K562 (cell line): Measurements from ENCODE around the gene SCYL1. TPM values are rescaled to one million over a fixed set of nuclear protein-coding genes. Genes with fewer than 3 reads are reported as not detected.

ENCODE experiments used
- BHLHE40 ChIP-seq: IDR thresholded peaks from 2 replicates; pipeline ENCODE4 v1.6.1; 2011; ENCODE audit warnings: low read length, improper control_type of control experiment
- BRD4 ChIP-seq: fragments of 200-600 bp; sonication (generic); IDR thresholded peaks from 2 replicates; pipeline ENCODE4 v1.6.1; 2017; ENCODE audit warnings: inconsistent platforms
- CBX5 ChIP-seq: IDR thresholded peaks from 2 replicates; pipeline ENCODE4 v1.6.1; 2014; ENCODE audit warnings: low read depth, borderline replicate concordance
- HNRNPK ChIP-seq: fragments of 200-400 bp; formaldehyde crosslinking; IDR thresholded peaks from one replicate; pipeline ENCODE4 v1.6.1; 2018; ENCODE audit warnings: mild to moderate bottlenecking, low read depth, low read length; ENCODE audit not compliant: poor library complexity, severe bottlenecking
- HOXB6 ChIP-seq: fragments of 250-450 bp; sonication (Bioruptor Pico); IDR thresholded peaks from 2 replicates; pipeline ENCODE4 v1.5.1; 2022; ENCODE audit warnings: mild to moderate bottlenecking, borderline replicate concordance
- MEIS2 ChIP-seq: fragments of 450-650 bp; IDR thresholded peaks from 2 replicates; pipeline ENCODE4 v1.6.1; 2014; ENCODE audit warnings: mild to moderate bottlenecking; ENCODE audit not compliant: partially characterized antibody
- NR2F6 ChIP-seq: fragments of 450-650 bp; formaldehyde crosslinking; IDR thresholded peaks from 2 replicates; pipeline ENCODE4 v1.4.0; 2020; ENCODE audit warnings: mild to moderate bottlenecking
- PCBP2 ChIP-seq: fragments of 200-400 bp; formaldehyde crosslinking; IDR thresholded peaks from 2 replicates; pipeline ENCODE4 v1.6.1; 2018; ENCODE audit warnings: low read length, low read depth, mild to moderate bottlenecking, moderate library complexity; ENCODE audit not compliant: poor library complexity, severe bottlenecking
- PURB ChIP-seq: sonication (generic); formaldehyde crosslinking; IDR thresholded peaks from 2 replicates; pipeline ENCODE4 v1.9.0; 2021; ENCODE audit warnings: low read depth, mild to moderate bottlenecking, missing genetic modification reagents
- SMAD3 ChIP-seq: fragments of 450-650 bp; formaldehyde crosslinking; conservative IDR thresholded peaks from 2 replicates; pipeline ENCODE4 v1.4.0; 2020; ENCODE audit warnings: mild to moderate bottlenecking
- ZNF146 ChIP-seq: IDR thresholded peaks from one replicate; pipeline ENCODE4 v1.6.1; 2018; ENCODE audit warnings: missing compliant biosample characterization; ENCODE audit not compliant: unreplicated experiment
- ZNF197 ChIP-seq: fragments of 200-800 bp; sonication (Bioruptor generic); IDR thresholded peaks from 2 replicates; pipeline ENCODE4 v1.6.1; 2016; ENCODE audit warnings: low read depth, missing genetic modification characterization, missing compliant biosample characterization
- ZNF41 ChIP-seq: fragments of 250-450 bp; sonication (Bioruptor Pico); conservative IDR thresholded peaks from 2 replicates; pipeline ENCODE4 v1.4.0; 2020; ENCODE audit warnings: mild to moderate bottlenecking
- ZNF444 ChIP-seq: fragments of 250-450 bp; sonication (Bioruptor Pico); IDR thresholded peaks from 2 replicates; pipeline ENCODE4 v1.4.0; 2020; ENCODE audit warnings: mild to moderate bottlenecking, moderate library complexity
- polyA plus RNA-seq, 8 experiments: library from polyadenylated mRNA; depleted of rRNA in 4 of 8; stranded (reverse) in 5 of 8; unstranded in 3 of 8; fragments of >200 nt; fragmentation: Nextera tagmentation in 2 of 8; fragmentation: Illumina TruSeq in 1 of 8; extraction: Ambion mirVana in 2 of 8; extraction: Trizol in 1 of 8; gene quantifications; 2 replicates each; pipeline versions ENCODE4 v1.2.1 to v1.2.3, GENCODE V29; 2011 to 2014; ENCODE audit warnings: inconsistent platforms in 1 of 8, missing spikeins in 1 of 8
- total RNA-seq, 7 experiments: library from RNA; depleted of rRNA in 6 of 7; stranded (reverse); fragments of >200 nt in 6 of 7; fragmentation: Illumina TruSeq in 2 of 7; extraction: Trizol in 2 of 7; gene quantifications; 2 replicates each; pipeline versions ENCODE4 v1.2.1 to v1.2.3, GENCODE V29; 2011 to 2021; ENCODE audit warnings: low replicate concordance in 1 of 7
- TF ChIP-seq, protein P1 (sequence below): fragments of 450-650 bp; formaldehyde crosslinking; IDR thresholded peaks from 2 replicates; pipeline ENCODE4 v1.4.0; 2022; ENCODE audit warnings: missing genetic modification characterization
- TF ChIP-seq, protein P2 (sequence below): fragments of 250-450 bp; sonication (Bioruptor Pico); IDR thresholded peaks from 2 replicates; pipeline ENCODE4 v1.4.0; 2020
- TF ChIP-seq, protein P3 (sequence below): fragments of 450-650 bp; formaldehyde crosslinking; IDR thresholded peaks from 2 replicates; pipeline ENCODE4 v1.4.0; 2022; ENCODE audit warnings: mild to moderate bottlenecking, moderate library complexity
- TF ChIP-seq, protein P4 (sequence below): sonication (generic); formaldehyde crosslinking; IDR thresholded peaks from 2 replicates; pipeline ENCODE4 v1.8.1; 2023; ENCODE audit warnings: mild to moderate bottlenecking, missing genetic modification reagents, moderate library complexity

The SCYL1 gene
- total and polyA plus RNA-seq, 9 of the 15 experiments (the other 6 are each of a cell fraction or from before 2014, with no cell fraction given), result 1.9 to 145 (median 57.6) TPM

DNA sequence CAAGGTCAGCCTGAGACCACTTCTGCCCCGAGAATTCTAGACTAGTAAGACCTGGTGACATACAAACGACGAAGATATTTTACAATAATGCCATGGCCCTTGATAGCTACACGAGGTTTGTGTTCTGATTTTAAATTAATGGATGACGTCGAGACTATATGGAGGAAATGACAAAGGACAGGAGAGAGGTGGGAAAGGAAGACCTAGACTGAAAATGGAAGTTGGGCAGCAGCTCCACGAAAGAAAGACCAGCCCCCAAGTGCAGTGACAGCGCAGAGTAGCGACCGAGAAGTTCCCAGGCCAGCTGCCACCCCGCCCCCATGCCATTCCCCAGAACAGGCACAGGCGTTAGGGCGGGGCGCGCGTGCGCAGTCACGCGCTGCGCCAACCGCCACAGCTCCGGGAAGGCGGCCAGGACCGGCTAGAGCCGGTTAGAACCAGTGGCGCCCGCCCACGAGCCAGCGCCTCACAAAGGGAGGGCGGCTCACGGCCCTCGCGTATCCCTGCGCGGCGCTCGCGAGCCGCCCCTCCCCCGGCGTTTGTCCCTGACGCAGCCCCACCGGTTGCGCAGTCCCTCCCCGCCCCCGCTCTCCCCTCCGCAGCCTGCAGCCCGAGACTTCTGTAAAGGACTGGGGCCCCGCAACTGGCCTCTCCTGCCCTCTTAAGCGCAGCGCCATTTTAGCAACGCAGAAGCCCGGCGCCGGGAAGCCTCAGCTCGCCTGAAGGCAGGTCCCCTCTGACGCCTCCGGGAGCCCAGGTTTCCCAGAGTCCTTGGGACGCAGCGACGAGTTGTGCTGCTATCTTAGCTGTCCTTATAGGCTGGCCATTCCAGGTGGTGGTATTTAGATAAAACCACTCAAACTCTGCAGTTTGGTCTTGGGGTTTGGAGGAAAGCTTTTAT lies 27.5 kb upstream of the SCYL1 start (continued):
- TF ChIP-seq PURB (CRISPR knock-in tag) (no peak), BHLHE40 (peak; percentile 98), CBX5 (no peak), HOXB6 (CRISPR knock-in tag) (no peak), MEIS2 (peak; percentile 86), ZNF146 (CRISPR knock-in tag) (no peak), ZNF444 (CRISPR knock-in tag) (no peak), NR2F6 (CRISPR knock-in tag) (no peak), SMAD3 (CRISPR knock-in tag) (no peak), ZNF197 (CRISPR knock-in tag) (no peak), ZNF41 (CRISPR knock-in tag) (peak; percentile 52), BRD4 (peak; percentile 69), PCBP2 (no peak), HNRNPK (peak; percentile 50)
- TF ChIP-seq, protein P1, sequence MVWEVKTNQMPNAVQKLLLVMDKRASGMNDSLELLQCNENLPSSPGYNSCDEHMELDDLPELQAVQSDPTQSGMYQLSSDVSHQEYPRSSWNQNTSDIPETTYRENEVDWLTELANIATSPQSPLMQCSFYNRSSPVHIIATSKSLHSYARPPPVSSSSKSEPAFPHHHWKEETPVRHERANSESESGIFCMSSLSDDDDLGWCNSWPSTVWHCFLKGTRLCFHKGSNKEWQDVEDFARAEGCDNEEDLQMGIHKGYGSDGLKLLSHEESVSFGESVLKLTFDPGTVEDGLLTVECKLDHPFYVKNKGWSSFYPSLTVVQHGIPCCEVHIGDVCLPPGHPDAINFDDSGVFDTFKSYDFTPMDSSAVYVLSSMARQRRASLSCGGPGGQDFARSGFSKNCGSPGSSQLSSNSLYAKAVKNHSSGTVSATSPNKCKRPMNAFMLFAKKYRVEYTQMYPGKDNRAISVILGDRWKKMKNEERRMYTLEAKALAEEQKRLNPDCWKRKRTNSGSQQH (CRISPR knock-in tag), result no peak
- TF ChIP-seq, protein P2, sequence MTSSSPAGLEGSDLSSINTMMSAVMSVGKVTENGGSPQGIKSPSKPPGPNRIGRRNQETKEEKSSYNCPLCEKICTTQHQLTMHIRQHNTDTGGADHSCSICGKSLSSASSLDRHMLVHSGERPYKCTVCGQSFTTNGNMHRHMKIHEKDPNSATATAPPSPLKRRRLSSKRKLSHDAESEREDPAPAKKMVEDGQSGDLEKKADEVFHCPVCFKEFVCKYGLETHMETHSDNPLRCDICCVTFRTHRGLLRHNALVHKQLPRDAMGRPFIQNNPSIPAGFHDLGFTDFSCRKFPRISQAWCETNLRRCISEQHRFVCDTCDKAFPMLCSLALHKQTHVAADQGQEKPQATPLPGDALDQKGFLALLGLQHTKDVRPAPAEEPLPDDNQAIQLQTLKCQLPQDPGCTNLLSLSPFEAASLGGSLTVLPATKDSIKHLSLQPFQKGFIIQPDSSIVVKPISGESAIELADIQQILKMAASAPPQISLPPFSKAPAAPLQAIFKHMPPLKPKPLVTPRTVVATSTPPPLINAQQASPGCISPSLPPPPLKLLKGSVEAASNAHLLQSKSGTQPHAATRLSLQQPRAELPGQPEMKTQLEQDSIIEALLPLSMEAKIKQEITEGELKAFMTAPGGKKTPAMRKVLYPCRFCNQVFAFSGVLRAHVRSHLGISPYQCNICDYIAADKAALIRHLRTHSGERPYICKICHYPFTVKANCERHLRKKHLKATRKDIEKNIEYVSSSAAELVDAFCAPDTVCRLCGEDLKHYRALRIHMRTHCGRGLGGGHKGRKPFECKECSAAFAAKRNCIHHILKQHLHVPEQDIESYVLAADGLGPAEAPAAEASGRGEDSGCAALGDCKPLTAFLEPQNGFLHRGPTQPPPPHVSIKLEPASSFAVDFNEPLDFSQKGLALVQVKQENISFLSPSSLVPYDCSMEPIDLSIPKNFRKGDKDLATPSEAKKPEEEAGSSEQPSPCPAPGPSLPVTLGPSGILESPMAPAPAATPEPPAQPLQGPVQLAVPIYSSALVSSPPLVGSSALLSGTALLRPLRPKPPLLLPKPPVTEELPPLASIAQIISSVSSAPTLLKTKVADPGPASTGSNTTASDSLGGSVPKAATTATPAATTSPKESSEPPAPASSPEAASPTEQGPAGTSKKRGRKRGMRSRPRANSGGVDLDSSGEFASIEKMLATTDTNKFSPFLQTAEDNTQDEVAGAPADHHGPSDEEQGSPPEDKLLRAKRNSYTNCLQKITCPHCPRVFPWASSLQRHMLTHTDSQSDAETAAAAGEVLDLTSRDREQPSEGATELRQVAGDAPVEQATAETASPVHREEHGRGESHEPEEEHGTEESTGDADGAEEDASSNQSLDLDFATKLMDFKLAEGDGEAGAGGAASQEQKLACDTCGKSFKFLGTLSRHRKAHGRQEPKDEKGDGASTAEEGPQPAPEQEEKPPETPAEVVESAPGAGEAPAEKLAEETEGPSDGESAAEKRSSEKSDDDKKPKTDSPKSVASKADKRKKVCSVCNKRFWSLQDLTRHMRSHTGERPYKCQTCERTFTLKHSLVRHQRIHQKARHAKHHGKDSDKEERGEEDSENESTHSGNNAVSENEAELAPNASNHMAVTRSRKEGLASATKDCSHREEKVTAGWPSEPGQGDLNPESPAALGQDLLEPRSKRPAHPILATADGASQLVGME (CRISPR knock-in tag), result no peak
- TF ChIP-seq, protein P3, sequence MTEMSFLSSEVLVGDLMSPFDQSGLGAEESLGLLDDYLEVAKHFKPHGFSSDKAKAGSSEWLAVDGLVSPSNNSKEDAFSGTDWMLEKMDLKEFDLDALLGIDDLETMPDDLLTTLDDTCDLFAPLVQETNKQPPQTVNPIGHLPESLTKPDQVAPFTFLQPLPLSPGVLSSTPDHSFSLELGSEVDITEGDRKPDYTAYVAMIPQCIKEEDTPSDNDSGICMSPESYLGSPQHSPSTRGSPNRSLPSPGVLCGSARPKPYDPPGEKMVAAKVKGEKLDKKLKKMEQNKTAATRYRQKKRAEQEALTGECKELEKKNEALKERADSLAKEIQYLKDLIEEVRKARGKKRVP (CRISPR knock-in tag), result no peak
- TF ChIP-seq, protein P4, sequence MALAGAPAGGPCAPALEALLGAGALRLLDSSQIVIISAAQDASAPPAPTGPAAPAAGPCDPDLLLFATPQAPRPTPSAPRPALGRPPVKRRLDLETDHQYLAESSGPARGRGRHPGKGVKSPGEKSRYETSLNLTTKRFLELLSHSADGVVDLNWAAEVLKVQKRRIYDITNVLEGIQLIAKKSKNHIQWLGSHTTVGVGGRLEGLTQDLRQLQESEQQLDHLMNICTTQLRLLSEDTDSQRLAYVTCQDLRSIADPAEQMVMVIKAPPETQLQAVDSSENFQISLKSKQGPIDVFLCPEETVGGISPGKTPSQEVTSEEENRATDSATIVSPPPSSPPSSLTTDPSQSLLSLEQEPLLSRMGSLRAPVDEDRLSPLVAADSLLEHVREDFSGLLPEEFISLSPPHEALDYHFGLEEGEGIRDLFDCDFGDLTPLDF, result peak; percentile 66; the same call in 1 of the 2 replicates
